ENCODE measurements around the gene TSC22D3. TPM values are rescaled to one million over a fixed set of nuclear protein-coding genes. Genes with fewer than 3 reads are reported as not detected.

The TSC22D3 gene
- polyA plus RNA-seq, 1 of the 3 experiments (the other 2 are of a cell fraction), result 9.2 TPM

- H3K36me3 ChIP-seq (replicated peaks in 1 of 2; ENCODE audit: control insufficient read depth in 1 of 2, insufficient read depth in 2 of 2, low read length in 1 of 2), result no peaks in the 10 kb centered on the region
- TF ChIP-seq TAF1 (IDR thresholded peaks at IDR 0.05; ENCODE audit: borderline replicate concordance, low read depth, low read length) (no peak), IRF3 (IDR thresholded peaks at IDR 0.05; ENCODE audit: low read depth, low read length) (no peak), EP300 (IDR thresholded peaks at IDR 0.05; ENCODE audit: borderline replicate concordance in 1 of 2, low read depth in 1 of 2, low read length in 1 of 2) (no peak), FOXJ3 (CRISPR knock-in tag; IDR thresholded peaks at IDR 0.05) (no peak), NFIC (IDR thresholded peaks at IDR 0.05; ENCODE audit: borderline replicate concordance) (no peak), RXRA (IDR thresholded peaks at IDR 0.05; ENCODE audit: borderline replicate concordance, low read depth) (no peak), NRF1 (IDR thresholded peaks at IDR 0.05; ENCODE audit: low read depth, low read length) (no peak), FOSL2 (IDR thresholded peaks at IDR 0.05; ENCODE audit: borderline replicate concordance, low read depth) (no peak), MAX (IDR thresholded peaks at IDR 0.05; ENCODE audit: low read depth) (no peak), CHD2 (IDR thresholded peaks at IDR 0.05; ENCODE audit: low read length, partially characterized antibody) (no peak), MXI1 (IDR thresholded peaks at IDR 0.05; ENCODE audit: low read depth, low read length) (no peak), CTCF (IDR thresholded peaks at IDR 0.05) (no peak)
- no peaks in the 10 kb centered on the region for H4K20me1 ChIP-seq (ENCODE audit: insufficient read depth)
- no peak overlapping the region for H2AFZ ChIP-seq (ENCODE audit: low read depth)
- no peaks in the 10 kb centered on the region for H3F3A ChIP-seq (replicated peaks; ENCODE audit: insufficient read depth)
- no peak overlapping the region for H3K9ac ChIP-seq
- no peaks in the 10 kb centered on the region for H3K79me2 ChIP-seq (ENCODE audit: insufficient read depth)
- H3K4me3 ChIP-seq (ENCODE audit: low read depth in 2 of 2, low read length in 1 of 2), result no peak overlapping the region
- no peak overlapping the region for H3K27ac ChIP-seq (ENCODE audit: low read depth in 2 of 2, low read length in 1 of 2)
- peaks cover 13% of the 10 kb centered on the region; the same call in 1 of the 2 replicates for H3K27me3 ChIP-seq (ENCODE audit: insufficient read depth)
- POLR2A ChIA-PET, result interaction anchor here (0.6 kb wide), 1 partner anchor 712 kb away, joined by 6 read pairs; no protein-coding TSS in a partner anchor
- no peaks in the 10 kb centered on the region for H3K9me3 ChIP-seq
- DNase-seq, result no peak
- no peaks in the 10 kb centered on the region for H3K9me2 ChIP-seq
- peaks cover 0 to 3% of the 10 kb centered on the region in 2 experiments; a peak in 1 of 4 replicates for H3K4me1 ChIP-seq (ENCODE audit: control insufficient read depth in 1 of 2, insufficient read depth in 2 of 2, low read depth in 1 of 2, low read length in 1 of 2)
- H3K4me2 ChIP-seq, result no peak overlapping the region
- CTCF ChIA-PET, result interaction anchor here (0.6 to 3.1 kb wide), 3 partner anchors 11 to 49 kb away, joined by 3 to 9 read pairs (median 9); partner anchors contain the start of gene NCBP2L
- 43% methylated on average over 4 of the region's 4 CpGs for WGBS (ENCODE audit: low lambda C conversion rate)
Observed at GRCh38 chrX:107728371-107729099, 47.1 kb downstream of the TSC22D3 start.

All from SK-N-SH (cell line).